ENCODE data around the gene TPI1.
A peak's percentile ranks its signal among the peaks of the same experiment; 100 is the strongest.

Gene TPI1

DNA sequence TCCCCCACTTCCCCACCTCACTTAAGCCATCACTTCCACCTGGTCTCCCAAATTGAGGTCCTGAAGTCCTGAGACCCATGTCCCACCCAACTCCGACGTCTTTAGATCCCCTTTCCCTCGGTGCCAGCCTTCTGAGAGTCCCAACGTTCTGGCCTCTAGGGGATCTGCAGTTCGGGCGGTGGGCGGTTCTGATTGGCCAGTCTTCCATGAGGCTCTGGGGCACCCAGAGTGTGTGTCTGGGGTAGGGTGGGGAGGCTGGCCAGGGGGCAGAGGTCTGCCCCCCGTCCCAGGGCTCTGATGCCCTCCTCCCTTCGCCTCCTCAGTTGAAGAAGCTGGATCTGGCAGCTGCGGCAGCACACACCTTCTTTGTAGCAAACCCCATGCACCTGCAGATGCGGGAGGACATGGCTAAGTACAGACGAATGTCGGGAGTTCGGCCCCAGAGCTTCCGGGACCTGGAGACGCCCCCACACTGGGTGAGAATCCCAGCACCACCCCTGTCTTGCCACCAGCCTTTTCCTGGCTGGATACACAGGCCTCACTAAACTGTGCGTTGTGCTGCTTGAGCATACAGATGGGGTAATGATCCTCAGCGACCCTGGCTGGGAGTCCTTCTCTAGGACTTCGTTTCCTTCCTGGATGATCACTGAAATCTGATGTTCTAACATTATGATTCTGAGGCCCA lies 37.7 kb upstream of the TPI1 start:
- Histone ChIP-seq H3K27me3 (ENCODE audit: control insufficient read depth, insufficient read depth, low read length) (no peaks in the 10 kb centered on the region), H3K36me3 (ENCODE audit: control insufficient read depth, insufficient read depth, low read length) (peaks cover 22% of the 10 kb centered on the region), H3K27ac (ENCODE audit: low read length) (no peak overlapping the region), H3K4me1 (ENCODE audit: control insufficient read depth, insufficient read depth, low read length) (peaks cover 6% of the 10 kb centered on the region; the same call in 1 of the 2 replicates), H3K9me3 (ENCODE audit: control insufficient read depth, insufficient read depth, low read length) (no peaks in the 10 kb centered on the region), H3K4me3 (ENCODE audit: low read length) (peak overlapping the region; percentile 98)
- no CpG with 5 or more reads among the region's 19 CpGs for WGBS (ENCODE audit: insufficient coverage, insufficient read length)
- DNase-seq (ENCODE audit: low read depth, low spot score) = no peak

DNA sequence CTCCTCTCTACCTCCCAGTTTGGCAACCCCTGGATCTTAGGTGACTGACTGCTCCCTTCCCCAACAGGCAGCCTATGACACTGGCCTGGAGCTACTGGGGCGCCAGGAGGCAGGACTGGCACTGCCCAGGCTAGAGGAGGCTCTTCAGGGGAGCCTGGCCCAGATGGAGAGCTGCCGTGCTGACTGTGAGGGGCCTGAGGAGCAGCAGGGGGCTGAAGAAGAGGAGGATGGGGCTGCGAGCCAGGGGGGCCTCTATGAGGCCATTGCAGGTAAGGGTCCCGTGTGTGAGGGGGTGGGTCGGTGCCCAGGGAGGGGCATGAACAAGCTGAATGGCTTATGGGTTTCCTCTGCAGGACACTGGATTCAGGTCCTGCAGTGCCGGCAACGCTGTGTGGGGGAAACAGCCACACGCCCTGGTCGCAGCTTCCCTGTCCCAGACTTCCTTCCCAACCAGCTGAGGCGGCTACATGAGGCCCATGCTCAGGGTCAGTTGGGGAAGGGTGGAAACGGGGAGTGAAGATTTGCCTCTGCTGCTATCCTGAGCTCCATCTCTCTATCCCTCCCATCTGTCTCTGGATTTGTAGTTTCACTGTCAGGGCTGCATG lies 36.9 kb upstream of the TPI1 start:
- DNase-seq (ENCODE audit: low read depth, low spot score) = no peak
- peaks cover 4% of the 10 kb centered on the region; the same call in 1 of the 2 replicates for H3K4me1 ChIP-seq (ENCODE audit: control insufficient read depth, insufficient read depth, low read length)
- H3K4me3 ChIP-seq (ENCODE audit: low read length) = no peak overlapping the region
- no peaks in the 10 kb centered on the region for H3K27me3 ChIP-seq (ENCODE audit: control insufficient read depth, insufficient read depth, low read length)
- H3K36me3 ChIP-seq (ENCODE audit: control insufficient read depth, insufficient read depth, low read length) = peaks cover 22% of the 10 kb centered on the region
- H3K27ac ChIP-seq (ENCODE audit: low read length) = no peak overlapping the region
- WGBS (ENCODE audit: insufficient coverage, insufficient read length) = no CpG with 5 or more reads among the region's 11 CpGs
- no peaks in the 10 kb centered on the region for H3K9me3 ChIP-seq (ENCODE audit: control insufficient read depth, insufficient read depth, low read length)

DNA sequence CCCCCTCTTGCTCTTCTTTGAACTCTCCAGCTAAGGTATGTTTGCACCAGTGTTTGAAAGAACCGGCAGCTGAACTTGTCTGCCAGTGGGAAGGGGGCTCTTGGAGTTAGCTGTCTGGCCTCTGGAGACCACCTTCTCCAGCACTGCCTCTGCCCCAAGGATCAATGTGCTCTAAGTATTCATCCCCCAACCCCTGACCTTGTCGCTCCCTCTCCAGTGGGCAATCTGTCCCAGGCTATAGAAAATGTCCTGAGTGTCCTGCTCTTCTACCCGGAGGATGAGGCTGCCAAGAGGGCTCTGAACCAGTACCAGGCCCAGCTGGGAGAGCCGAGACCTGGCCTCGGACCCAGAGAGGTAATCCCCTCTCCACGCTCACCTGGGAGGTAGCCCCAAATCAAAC lies 36.3 kb upstream of the TPI1 start:
- Histone ChIP-seq H3K27ac (ENCODE audit: low read length) (no peak overlapping the region), H3K27me3 (ENCODE audit: control insufficient read depth, insufficient read depth, low read length) (no peaks in the 10 kb centered on the region), H3K9me3 (ENCODE audit: control insufficient read depth, insufficient read depth, low read length) (no peaks in the 10 kb centered on the region), H3K4me1 (ENCODE audit: control insufficient read depth, insufficient read depth, low read length) (peaks cover 3% of the 10 kb centered on the region; the same call in 1 of the 2 replicates), H3K36me3 (ENCODE audit: control insufficient read depth, insufficient read depth, low read length) (peaks cover 22% of the 10 kb centered on the region), H3K4me3 (ENCODE audit: low read length) (no peak overlapping the region)
- no peak for DNase-seq (ENCODE audit: low read depth, low spot score)
- no CpG with 5 or more reads among the region's 6 CpGs for WGBS (ENCODE audit: insufficient coverage, insufficient read length)

DNA sequence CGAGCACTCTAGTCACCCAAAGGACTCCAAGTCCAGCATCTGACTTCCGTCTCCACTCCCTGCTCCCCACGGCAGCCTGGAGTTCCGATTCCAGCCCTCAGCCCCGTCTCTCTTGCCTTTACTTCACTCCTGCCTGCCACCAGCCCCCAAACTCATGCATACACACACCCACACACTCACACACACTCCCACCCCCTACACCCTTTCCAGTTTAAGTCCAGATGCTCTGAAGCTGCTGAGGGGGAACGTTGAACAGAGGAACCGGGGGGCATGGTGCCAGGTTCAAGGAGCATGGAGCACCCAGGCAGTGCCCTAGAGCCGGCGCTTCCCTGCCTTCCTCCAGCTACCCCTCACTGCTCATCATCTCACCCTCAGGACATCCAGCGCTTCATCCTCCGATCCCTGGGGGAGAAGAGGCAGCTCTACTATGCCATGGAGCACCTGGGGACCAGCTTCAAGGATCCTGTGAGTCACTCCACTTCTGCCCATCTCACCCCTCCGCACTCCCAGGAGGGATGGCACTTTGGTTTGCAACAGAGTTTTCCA lies 35.8 kb upstream of the TPI1 start:
- DNase-seq (ENCODE audit: low read depth, low spot score) = no peak
- H3K4me3 ChIP-seq (ENCODE audit: low read length) = no peak overlapping the region
- H3K36me3 ChIP-seq (ENCODE audit: control insufficient read depth, insufficient read depth, low read length) = peaks cover 22% of the 10 kb centered on the region
- H3K27me3 ChIP-seq (ENCODE audit: control insufficient read depth, insufficient read depth, low read length) = no peaks in the 10 kb centered on the region
- H3K4me1 ChIP-seq (ENCODE audit: control insufficient read depth, insufficient read depth, low read length) = peaks cover 3% of the 10 kb centered on the region; the same call in 1 of the 2 replicates
- WGBS (ENCODE audit: insufficient coverage, insufficient read length) = no CpG with 5 or more reads among the region's 12 CpGs
- no peak overlapping the region for H3K27ac ChIP-seq (ENCODE audit: low read length)
- H3K9me3 ChIP-seq (ENCODE audit: control insufficient read depth, insufficient read depth, low read length) = no peaks in the 10 kb centered on the region

DNA sequence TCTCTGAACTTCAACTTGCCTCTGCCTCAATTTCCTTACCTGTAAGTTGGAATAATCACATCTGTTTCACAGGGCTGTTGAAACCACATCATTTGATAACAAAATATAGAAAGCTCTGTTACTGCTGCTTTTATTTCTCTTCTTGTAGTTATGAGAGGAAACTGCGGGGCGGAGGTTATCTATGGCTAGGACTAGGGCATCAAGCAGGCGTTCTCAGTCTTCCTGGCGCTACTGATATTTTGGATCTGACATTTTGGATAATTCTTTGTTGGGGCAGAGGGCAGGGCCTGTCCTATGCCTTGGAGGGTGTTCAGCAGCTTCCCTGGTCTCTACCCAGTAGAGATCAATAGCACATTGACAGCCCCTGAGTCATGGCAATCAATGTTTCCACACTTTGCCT lies 35.2 kb upstream of the TPI1 start:
- Histone ChIP-seq H3K4me1 (ENCODE audit: control insufficient read depth, insufficient read depth, low read length) (peaks cover 2% of the 10 kb centered on the region; the same call in 1 of the 2 replicates), H3K27me3 (ENCODE audit: control insufficient read depth, insufficient read depth, low read length) (no peaks in the 10 kb centered on the region), H3K4me3 (ENCODE audit: low read length) (no peak overlapping the region), H3K36me3 (ENCODE audit: control insufficient read depth, insufficient read depth, low read length) (peaks cover 27% of the 10 kb centered on the region), H3K27ac (ENCODE audit: low read length) (no peak overlapping the region), H3K9me3 (ENCODE audit: control insufficient read depth, insufficient read depth, low read length) (no peaks in the 10 kb centered on the region)
- no peak for DNase-seq (ENCODE audit: low read depth, low spot score)
- WGBS (ENCODE audit: insufficient coverage, insufficient read length) = no CpG with 5 or more reads among the region's 4 CpGs

DNA sequence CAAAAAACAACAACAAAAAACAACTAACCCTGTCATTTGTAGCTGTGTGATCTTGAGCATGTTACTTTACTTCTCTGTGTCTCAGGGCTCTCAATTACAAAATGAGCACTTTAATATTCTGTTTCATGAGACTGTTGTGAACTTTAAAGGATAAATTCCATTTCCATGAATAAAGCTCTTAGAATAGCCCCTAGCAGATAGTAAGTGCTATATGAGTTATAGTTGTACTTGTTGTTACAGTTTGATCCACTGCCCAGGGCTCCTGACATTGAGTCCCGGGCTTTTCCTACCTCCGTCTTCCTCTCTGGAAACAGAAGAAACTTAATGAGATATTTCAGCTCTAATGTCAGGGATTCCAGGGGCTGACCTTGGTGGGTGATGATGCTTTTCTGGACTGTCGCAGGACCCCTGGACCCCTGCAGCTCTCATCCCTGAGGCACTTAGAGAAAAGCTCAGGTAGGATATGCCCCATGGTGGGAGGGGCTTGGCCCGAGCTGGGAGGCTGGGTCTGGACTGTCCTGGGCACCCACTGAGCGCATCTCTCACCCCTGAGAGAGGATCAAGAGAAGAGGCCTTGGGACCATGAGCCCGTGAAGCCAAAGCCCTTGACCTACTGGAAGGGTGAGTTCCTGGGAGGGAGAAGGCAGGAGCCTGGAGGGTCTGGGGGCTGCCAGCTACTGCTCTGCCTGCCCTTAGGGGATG lies 34.0 kb upstream of the TPI1 start:
- Histone ChIP-seq H3K36me3 (ENCODE audit: control insufficient read depth, insufficient read depth, low read length) (peaks cover 39% of the 10 kb centered on the region), H3K9me3 (ENCODE audit: control insufficient read depth, insufficient read depth, low read length) (no peaks in the 10 kb centered on the region), H3K4me1 (ENCODE audit: control insufficient read depth, insufficient read depth, low read length) (no peaks in the 10 kb centered on the region), H3K4me3 (ENCODE audit: low read length) (no peak overlapping the region), H3K27me3 (ENCODE audit: control insufficient read depth, insufficient read depth, low read length) (no peaks in the 10 kb centered on the region), H3K27ac (ENCODE audit: low read length) (no peak overlapping the region)
- DNase-seq (ENCODE audit: low read depth, low spot score) = no peak
- WGBS (ENCODE audit: insufficient coverage, insufficient read length) = no CpG with 5 or more reads among the region's 6 CpGs

DNA sequence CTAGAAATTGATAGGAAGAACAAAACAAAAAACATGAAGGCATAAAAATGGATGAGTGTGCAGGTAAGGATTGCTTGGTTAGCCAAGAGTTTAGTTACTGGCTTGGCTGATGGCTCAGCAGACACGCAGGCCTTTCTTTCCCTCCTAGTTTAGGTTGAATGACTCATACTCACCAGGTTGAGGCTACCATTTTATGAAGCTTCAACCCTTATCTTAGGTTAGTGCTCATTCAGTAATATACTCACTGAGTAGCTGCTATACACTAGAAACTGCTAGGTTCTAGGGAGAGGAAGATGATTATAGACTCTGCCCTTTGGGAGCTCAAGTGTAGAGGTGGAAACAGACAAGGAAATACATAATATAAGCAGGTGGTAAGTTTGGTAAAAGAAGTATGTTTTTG lies 33.1 kb upstream of the TPI1 start:
- Histone ChIP-seq H3K4me1 (ENCODE audit: control insufficient read depth, insufficient read depth, low read length) (no peaks in the 10 kb centered on the region), H3K9me3 (ENCODE audit: control insufficient read depth, insufficient read depth, low read length) (no peaks in the 10 kb centered on the region), H3K27ac (ENCODE audit: low read length) (no peak overlapping the region), H3K4me3 (ENCODE audit: low read length) (no peak overlapping the region), H3K36me3 (ENCODE audit: control insufficient read depth, insufficient read depth, low read length) (peaks cover 44% of the 10 kb centered on the region), H3K27me3 (ENCODE audit: control insufficient read depth, insufficient read depth, low read length) (no peaks in the 10 kb centered on the region)
- WGBS (ENCODE audit: insufficient coverage, insufficient read length) = no CpG with 5 or more reads among the region's 1 CpG
- DNase-seq (ENCODE audit: low read depth, low spot score) = no peak

DNA sequence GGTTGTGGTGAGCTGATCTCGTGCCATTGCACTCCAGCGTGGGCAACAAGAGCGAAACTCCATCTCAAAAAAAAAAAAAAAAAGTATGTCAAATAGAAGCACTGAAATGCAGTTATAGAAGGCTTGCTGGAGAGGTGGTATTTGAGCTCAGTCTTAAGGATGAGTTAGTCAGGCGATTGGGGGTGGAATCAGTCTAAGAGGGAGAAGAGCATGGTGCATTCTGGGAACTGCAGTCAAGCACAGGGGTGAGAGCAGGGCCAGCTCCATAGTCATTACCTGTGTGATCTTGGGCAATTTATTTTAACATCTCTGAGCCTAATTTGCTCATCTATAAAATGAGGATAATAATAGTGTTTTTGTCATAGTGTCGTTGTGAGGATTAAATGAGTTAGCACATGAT lies 32.5 kb upstream of the TPI1 start:
- Histone ChIP-seq H3K27me3 (ENCODE audit: control insufficient read depth, insufficient read depth, low read length) (no peaks in the 10 kb centered on the region), H3K36me3 (ENCODE audit: control insufficient read depth, insufficient read depth, low read length) (peaks cover 49% of the 10 kb centered on the region), H3K9me3 (ENCODE audit: control insufficient read depth, insufficient read depth, low read length) (no peaks in the 10 kb centered on the region), H3K27ac (ENCODE audit: low read length) (no peak overlapping the region), H3K4me1 (ENCODE audit: control insufficient read depth, insufficient read depth, low read length) (no peaks in the 10 kb centered on the region), H3K4me3 (ENCODE audit: low read length) (no peak overlapping the region)
- no CpG with 5 or more reads among the region's 5 CpGs for WGBS (ENCODE audit: insufficient coverage, insufficient read length)
- no peak for DNase-seq (ENCODE audit: low read depth, low spot score)

DNA sequence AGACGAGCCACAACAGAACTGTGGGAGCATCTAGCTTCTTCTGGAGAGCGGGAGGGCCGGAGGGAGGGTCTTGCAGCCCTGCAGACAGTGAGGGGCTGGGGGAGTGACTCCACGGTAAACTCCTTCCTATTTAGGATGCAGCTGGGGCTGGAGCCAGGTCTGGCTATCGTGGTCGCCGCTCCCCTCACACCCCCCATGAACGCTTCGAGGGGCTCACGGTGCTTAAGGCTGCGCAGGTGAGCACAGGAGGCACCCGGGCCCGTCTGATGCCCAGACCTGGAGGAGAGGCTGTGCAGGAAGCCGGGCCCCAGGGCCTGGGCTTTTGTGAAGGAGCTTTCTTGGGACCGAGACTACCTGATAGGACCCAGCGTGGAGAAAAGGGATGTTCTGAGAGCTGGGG lies 30.5 kb upstream of the TPI1 start:
- no peaks in the 10 kb centered on the region for H3K27me3 ChIP-seq (ENCODE audit: control insufficient read depth, insufficient read depth, low read length)
- H3K9me3 ChIP-seq (ENCODE audit: control insufficient read depth, insufficient read depth, low read length) = no peaks in the 10 kb centered on the region
- no peak for DNase-seq (ENCODE audit: low read depth, low spot score)
- H3K4me3 ChIP-seq (ENCODE audit: low read length) = no peak overlapping the region
- no peaks in the 10 kb centered on the region for H3K4me1 ChIP-seq (ENCODE audit: control insufficient read depth, insufficient read depth, low read length)
- WGBS (ENCODE audit: insufficient coverage, insufficient read length) = no CpG with 5 or more reads among the region's 16 CpGs
- H3K36me3 ChIP-seq (ENCODE audit: control insufficient read depth, insufficient read depth, low read length) = peaks cover 37% of the 10 kb centered on the region
- no peak overlapping the region for H3K27ac ChIP-seq (ENCODE audit: low read length)

DNA sequence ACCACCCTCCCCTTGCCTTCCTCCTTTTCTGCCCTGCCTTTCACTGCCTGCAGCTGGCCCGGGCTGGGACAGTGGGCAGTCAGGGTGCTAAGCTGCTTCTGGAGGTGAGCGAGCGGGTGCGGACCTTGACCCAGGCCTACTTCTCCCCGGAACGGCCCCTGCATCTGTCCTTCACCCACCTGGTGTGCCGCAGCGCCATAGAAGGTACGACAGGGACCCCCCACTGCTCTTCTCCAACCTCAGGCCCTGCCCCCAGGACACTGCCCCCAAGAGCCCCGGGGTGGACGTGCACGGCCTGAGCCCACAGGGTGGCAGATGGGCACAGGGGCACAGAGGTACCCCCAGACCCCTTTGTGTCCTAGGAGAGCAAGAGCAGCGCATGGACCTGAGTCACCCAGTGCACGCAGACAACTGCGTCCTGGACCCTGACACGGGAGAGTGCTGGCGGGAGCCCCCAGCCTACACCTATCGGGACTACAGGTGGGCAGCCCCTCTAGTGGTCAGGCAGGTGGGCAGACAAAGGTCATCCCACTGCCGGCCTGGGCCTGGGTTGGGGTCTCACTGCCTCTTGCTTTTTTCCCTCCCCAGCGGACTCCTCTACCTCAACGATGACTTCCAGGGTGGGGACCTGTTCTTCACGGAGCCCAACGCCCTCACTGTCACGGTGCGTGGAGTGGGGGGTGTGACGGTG lies 29.8 kb upstream of the TPI1 start:
- Histone ChIP-seq H3K4me3 (ENCODE audit: low read length) (no peak overlapping the region), H3K27ac (ENCODE audit: low read length) (no peak overlapping the region), H3K9me3 (ENCODE audit: control insufficient read depth, insufficient read depth, low read length) (no peaks in the 10 kb centered on the region), H3K27me3 (ENCODE audit: control insufficient read depth, insufficient read depth, low read length) (no peaks in the 10 kb centered on the region), H3K4me1 (ENCODE audit: control insufficient read depth, insufficient read depth, low read length) (no peaks in the 10 kb centered on the region), H3K36me3 (ENCODE audit: control insufficient read depth, insufficient read depth, low read length) (peaks cover 35% of the 10 kb centered on the region)
- WGBS (ENCODE audit: insufficient coverage, insufficient read length) = no CpG with 5 or more reads among the region's 26 CpGs
- no peak for DNase-seq (ENCODE audit: low read depth, low spot score)
